CD4-positive, alpha-beta T cell treated with Interleukin-4 for 1 hour (primary cell): ENCODE results near the gene ASPG.

ENCODE experiments used
- DNase-seq, 2 donors: peaks; one replicate each; pipeline ENCODE4 v3.0.0-alpha.2; 2020 to 2022

The ASPG gene

GRCh38 chr14:104138098-104138717 is 52.7 kb downstream of the ASPG start, which contains the start of gene KIF26A:
TSS of gene KIF26A (plus strand) at chr14:104138587. CDS start at chr14:104138723, 136 bp downstream.
- no peak for DNase-seq

- no peak for DNase-seq
These were observed 53.4 kb downstream of the ASPG start for GRCh38 chr14:104138718-104139459.

GRCh38 chr14:104139460-104140212 is 54.1 kb downstream of the ASPG start:
- DNase-seq, result no peak

- DNase-seq, result no peak
These were observed 54.6 kb downstream of the ASPG start for GRCh38 chr14:104140213-104140462.

- DNase-seq, result no peak
These were observed 55.2 kb downstream of the ASPG start for GRCh38 chr14:104140463-104141331.

DNA sequence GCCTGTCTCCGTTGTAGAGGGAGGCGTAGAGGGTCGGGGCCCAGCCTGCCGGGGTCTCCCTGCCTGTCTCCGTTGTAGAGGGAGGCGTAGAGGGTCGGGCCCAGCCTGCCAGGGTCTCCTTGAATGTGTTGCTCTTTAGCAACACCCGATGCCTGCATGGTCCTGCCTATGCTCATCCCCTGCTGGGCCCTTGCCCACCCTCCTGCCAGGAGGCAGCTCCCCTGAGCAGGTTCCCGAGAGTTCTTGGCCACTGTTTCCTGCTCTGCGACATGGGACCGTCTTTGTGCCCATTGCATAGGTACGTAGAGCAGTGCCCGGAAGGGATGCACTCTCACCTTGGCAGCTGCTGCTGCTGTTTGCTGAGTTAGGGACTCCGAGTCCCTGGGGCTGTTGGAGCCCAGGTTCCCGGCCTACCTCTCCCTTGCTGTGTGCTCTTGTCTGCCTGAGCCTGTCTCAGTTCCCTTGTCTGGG is 56.2 kb downstream of the ASPG start:
- no peak for DNase-seq

DNA sequence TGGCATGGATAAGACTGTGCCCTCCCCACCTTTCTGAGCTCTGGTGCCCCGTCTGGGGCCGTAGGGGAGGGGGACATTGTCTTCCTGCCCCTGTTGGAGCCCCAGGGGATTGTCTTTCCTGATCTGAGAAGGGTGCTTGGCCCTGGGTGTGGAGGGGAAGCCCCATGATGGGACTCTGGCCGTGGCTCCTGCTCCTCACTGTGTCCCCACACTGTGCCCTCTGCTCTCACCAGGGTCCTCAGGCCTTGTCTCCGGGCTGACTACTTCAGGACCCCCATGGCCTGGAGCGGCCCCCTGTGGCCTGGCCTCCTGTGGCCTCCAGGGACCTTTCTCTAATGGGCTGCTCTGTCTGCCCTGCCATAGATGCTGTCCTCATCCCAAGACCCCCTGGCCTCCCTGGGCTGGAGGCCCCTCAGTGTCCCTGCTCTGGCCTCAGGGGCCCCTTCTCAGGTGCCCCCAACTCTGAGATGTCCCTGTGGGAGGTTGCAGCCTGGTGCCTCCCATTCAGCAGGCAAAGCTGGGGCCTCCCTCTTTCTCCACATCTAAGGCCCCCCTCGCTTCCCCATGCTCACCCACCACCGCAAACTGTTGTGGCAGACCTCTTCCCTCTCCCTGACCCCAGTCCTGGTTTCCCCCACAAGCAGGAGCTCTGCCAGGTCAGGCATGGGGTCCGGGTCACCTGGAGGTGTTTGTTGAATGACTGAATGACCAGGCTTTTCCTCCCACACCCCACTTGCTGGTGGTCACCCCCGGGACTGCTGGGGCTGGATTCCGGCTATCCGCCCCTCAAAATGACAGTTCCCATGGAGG is 56.8 kb downstream of the ASPG start:
- no peak for DNase-seq

DNA sequence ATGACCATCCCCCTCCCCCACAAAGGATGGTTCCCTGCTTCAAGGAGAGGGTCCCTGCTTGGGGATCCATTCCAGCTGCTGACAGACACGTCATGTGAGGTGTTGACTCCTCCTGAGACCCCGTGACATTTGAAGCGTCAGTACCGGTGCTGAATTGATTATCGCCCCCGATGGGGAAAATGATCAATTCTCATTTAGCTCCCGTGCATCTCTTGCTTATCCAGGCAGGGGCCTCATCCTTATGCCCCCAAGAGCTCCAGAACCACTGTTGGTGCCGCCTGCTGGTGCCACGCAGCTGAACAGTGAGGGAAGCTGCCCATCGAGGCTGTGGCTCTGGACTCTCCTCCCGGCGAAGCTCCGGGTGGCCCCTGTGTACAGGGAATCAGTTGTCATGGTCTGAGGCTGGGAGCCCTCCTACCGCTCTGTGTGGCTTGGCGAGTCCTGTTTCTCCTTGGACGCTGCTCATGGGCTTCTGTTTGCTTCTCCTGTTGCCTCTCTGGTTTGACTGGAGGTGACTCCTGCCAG is 57.5 kb downstream of the ASPG start:
- DNase-seq, result no peak

DNA sequence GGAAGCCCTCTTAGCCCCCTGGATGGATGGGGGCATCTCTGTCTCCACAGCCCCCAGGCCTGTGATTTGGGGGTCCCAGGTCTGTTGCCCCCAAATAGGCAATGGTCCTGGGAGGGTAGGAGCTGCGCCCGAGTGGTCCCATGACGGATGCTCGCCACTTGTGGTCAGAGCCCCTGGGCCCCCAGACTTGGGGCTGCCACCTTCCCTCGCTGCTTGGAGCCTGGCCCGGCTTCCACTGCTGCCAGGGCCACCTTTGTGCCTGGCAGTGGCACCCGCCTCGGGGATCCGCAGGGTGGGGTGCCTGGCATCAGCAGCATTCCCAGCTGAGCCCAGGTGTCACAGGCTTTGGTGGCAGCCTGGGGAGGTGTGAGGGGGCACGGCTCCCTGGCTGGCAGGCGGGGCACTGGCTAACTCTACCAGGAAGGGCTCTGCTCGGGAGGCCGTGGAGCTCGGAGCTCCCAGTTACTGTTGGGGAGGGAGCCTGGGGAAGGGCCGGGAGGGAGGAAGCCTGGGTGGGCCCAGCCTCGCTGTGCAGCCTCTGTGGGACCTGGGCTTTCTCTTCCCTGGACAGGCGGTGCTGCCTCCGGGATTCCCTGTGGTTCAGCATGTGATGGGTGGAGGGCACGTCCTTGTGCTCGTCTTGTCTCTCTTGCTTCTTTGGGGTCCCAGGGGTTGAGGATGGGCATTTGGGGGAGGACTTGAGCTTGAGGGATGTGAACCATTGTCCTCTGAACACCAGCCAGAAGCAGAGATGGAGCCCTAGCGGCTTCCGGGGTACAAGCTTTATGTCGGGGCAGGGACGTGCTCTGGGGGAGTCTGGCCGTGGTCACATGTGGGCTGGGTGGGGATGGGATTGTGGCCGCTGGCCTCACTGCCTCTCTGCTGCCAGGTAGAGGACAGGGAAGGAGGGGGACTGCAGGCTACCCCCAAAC is 58.3 kb downstream of the ASPG start:
- no peak for DNase-seq

GRCh38 chr14:104144453-104144790 is 58.9 kb downstream of the ASPG start:
- no peak for DNase-seq

DNA sequence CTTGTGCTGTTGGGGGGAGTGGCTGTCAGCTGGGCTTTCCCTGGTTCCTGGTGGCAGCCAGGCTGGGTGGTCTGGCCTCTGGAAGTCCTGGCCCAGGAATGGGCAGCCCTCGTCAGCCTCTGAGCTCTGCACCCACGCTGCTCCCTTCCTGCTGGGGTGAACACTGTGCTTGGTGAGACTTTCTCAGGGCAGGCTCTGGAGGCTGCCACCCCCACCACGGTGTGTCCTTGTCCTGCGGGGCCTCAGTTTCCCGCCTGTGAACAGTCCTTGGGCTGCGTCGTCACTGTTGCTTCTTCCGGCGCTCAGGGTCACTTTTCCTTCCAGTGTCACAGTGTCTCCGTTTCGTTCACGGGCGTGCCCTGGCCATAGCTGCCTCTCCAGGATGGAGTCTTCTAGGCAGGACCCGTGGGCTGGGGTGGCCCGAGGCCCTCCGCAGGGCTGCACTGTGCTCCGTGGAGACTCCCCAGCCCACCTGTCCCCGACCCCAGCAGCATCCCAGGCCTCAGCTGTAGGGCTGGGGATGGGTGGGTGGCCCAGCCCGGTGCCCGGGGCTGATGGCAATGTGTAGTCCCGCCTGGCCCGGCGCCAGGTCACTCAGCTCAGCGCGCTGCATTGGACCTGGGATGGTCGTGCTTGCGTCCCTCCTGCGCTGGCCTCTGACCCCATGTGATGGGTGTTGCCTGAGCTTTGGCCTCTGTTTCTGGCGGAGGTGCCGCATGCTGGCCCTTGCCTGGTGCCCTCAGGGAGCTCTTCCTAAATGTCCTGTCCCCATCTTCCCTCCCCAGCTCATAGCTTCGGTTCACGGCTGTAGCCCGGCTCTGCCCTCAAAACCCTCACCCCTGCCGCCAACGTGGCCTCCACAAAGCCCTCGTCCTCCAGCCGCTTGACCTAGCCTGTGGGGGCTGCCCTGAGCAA is 59.7 kb downstream of the ASPG start:
- DNase-seq, result no peak

DNA sequence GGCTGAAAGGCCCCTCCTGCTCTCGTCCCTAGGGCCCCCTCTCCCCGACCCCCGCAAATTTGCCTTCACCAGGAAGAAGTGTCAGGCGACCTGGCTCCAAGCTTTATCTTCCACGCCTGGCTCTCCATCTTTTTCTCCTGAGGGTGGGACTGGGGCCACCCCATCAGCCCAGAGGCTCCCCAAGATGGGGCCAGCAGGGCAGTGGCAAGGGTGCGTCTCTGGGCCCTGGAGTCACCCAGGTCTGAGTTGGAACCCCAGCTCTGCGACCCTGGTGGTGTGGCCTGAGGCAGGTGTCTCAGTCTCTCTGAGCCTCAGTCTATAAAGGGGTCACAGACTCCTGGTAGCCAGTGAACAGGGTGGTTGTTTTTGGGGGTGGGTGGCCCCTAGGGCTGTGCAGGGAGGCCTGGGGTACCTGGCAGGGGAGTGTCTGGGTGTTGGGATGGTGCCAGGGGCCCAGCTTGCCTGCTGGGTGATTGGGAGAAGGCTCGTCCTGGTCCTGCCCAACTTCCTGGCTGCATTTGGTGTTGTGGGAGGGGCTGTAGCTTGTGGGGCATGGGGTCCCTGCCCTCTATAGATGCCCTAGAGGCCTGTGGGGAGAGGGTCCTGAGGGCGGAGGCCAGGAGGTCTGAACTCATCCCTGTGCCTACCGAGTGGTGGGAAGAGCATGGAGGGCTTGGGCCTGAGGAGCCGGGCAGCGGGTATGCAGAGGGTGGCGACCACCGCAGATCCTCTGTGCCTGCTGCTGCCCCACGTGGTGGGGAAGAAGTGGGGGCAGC is 60.5 kb downstream of the ASPG start:
- DNase-seq, result no peak

GRCh38 chr14:104146651-104147345 is 61.3 kb downstream of the ASPG start:
- no peak for DNase-seq

DNA sequence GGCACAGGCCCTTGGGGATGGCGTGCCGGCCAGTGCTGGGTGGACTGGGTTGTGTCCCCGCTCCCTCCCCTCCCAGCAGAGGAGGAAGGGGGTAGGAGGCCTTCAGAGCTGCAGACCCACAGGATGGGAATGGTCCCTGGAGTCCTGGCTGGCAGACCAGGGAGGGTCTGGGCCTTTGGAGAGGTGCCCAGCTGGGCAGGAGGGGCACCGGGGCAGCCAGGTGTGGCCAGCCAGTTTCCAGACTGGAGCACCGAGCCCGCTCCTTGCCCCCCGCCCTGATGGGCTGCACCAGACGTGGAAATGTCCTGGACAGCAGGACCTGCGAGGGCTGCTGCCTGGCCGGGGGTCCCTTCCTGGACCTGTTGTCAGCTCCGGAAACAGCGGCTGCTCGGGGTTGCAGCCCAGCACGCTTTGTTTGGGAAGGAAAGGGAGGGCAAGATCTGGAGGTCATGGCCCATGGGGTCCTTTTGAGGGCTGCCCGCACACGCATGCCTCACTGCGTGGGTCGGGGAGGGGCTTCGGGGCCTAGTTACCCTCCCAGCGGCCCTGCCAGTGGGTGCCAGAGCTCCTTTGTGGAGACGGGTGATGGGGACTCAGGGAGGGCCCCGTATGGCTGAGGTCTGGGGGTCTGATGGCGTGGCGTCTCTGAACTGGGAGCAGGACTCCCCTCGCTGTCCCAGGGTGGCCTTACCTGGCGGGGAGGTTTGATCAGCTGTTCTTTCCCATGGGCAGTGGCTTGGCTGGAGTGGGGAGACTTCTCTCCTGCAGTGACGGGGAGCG is 62.0 kb downstream of the ASPG start:
- no peak for DNase-seq

- DNase-seq, result no peak
These were observed 63.2 kb downstream of the ASPG start for GRCh38 chr14:104148433-104149277.

DNA sequence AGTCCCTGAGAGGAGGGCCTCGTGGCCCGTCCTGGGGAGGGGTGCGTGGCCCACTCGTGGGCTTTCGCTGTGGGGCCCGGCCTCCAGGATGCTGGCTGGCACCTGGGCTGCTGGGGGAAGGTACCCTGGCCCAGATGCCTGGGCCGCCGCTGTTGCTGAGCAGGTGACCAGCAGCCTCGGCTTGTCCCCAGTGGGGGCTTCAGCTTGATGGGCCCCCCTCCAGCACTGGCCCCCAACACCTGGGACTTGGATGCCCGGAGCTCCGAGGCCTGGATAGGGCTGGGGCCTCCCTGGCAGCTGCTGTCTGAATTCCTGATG is 63.7 kb downstream of the ASPG start:
- DNase-seq, result no peak
